Measurements from ENCODE around the gene ZNF121.
A peak's percentile ranks its signal among the peaks of the same experiment; 100 is the strongest.

Gene ZNF121

DNA sequence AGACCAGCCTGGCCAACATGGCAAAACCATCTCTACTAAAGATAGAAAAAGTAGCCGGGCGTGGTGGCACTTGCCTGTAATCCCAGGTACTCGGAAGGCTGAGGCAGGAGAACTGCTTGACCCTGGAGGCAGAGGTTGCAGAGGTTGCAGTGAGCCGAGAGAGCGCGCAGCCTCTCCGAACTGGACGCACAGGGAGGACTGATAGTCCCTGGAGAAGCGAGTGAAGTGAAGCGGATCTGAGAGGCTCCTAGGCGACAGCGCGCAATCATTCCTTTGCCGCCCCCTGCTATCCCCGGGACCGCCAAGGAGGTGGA lies 36.5 kb upstream of the ZNF121 start:
- Histone ChIP-seq H3K27ac (ENCODE audit: poor library complexity, severe bottlenecking) (peak overlapping the region; percentile 93), H3K36me3 (ENCODE audit: low read depth) (peaks cover 65% of the 10 kb centered on the region), H3K4me1 (ENCODE audit: insufficient read depth, poor library complexity, severe bottlenecking) (peaks cover 17% of the 10 kb centered on the region), H3K9me3 (ENCODE audit: severe bottlenecking) (no peaks in the 10 kb centered on the region), H3K4me3 (ENCODE audit: severe bottlenecking) (peak overlapping the region; percentile 67), H3K27me3 (ENCODE audit: insufficient read depth, poor library complexity, severe bottlenecking) (no peaks in the 10 kb centered on the region)
- ATAC-seq (ENCODE audit: low read depth) (no peak; the same call in 2 of the 3 replicates), DNase-seq (ENCODE audit: low spot score) (no peak)
- TF ChIP-seq, protein P1, sequence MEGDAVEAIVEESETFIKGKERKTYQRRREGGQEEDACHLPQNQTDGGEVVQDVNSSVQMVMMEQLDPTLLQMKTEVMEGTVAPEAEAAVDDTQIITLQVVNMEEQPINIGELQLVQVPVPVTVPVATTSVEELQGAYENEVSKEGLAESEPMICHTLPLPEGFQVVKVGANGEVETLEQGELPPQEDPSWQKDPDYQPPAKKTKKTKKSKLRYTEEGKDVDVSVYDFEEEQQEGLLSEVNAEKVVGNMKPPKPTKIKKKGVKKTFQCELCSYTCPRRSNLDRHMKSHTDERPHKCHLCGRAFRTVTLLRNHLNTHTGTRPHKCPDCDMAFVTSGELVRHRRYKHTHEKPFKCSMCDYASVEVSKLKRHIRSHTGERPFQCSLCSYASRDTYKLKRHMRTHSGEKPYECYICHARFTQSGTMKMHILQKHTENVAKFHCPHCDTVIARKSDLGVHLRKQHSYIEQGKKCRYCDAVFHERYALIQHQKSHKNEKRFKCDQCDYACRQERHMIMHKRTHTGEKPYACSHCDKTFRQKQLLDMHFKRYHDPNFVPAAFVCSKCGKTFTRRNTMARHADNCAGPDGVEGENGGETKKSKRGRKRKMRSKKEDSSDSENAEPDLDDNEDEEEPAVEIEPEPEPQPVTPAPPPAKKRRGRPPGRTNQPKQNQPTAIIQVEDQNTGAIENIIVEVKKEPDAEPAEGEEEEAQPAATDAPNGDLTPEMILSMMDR (IDR thresholded peaks at IDR 0.05; ENCODE audit: poor library complexity, severe bottlenecking): no peak

DNA sequence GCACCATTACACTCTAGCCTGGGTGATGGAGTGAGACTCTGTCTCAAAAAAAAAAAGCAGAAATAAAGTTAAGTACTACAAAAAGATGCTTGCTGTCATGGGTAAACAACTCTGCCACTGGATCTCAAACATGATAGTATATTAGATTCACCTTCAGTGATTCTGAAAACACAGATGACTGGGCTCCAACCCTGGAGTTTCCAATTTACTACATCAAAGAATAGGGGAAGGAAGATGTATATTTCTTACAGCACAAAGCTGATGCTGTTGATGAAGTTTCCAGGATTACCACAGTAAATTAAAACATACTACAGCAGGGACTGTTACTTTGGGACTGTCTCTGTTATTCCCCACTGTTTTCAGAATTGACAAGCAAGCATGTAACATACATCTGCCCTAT lies 31.5 kb upstream of the ZNF121 start:
- peaks cover 19% of the 10 kb centered on the region for H3K9me3 ChIP-seq (ENCODE audit: severe bottlenecking)
- peaks cover 99% of the 10 kb centered on the region for H3K36me3 ChIP-seq (ENCODE audit: low read depth)
- DNase-seq (ENCODE audit: low spot score) (no peak), ATAC-seq (ENCODE audit: low read depth) (no peak)
- TF ChIP-seq, protein P1 (IDR thresholded peaks at IDR 0.05; ENCODE audit: poor library complexity, severe bottlenecking): no peak
- H3K4me1 ChIP-seq (ENCODE audit: insufficient read depth, poor library complexity, severe bottlenecking): peaks cover 4% of the 10 kb centered on the region
- no peaks in the 10 kb centered on the region for H3K27me3 ChIP-seq (ENCODE audit: insufficient read depth, poor library complexity, severe bottlenecking)
- no peak overlapping the region for H3K27ac ChIP-seq (ENCODE audit: poor library complexity, severe bottlenecking)
- H3K4me3 ChIP-seq (ENCODE audit: severe bottlenecking): no peak overlapping the region

DNA sequence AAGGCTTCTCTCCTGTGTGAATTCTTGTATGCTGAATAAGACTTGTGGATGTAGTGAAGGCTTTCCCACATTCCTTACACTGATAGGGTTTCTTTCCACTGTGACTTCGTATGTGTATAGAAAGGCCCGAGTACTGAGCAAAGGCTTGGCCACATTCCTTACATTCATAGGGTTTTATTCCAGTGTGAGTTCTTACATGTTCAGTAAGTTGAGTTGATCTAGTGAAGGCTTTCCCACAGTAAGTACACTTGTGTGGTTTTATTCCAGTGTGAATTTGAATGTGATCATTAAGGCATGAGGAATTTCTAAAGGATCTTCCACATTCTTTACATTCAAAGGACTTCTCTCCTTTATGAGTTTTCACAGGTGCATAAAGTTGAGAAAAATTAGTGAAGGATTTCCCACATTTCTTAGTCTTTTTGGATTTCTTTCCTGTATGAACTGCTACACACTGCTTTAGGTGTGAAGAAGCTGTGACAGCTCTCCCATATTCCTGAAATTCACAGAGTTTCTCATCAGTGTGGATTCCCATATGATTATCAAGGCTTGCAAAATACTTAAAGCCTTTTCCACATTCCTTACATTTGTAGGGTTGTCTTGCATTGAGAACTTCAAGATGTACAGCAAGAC lies 26.3 kb upstream of the ZNF121 start:
- H3K27ac ChIP-seq (ENCODE audit: poor library complexity, severe bottlenecking): no peak overlapping the region
- H3K9me3 ChIP-seq (ENCODE audit: severe bottlenecking): peaks cover 21% of the 10 kb centered on the region
- H3K36me3 ChIP-seq (ENCODE audit: low read depth): peaks cover 81% of the 10 kb centered on the region
- H3K4me3 ChIP-seq (ENCODE audit: severe bottlenecking): no peak overlapping the region
- H3K27me3 ChIP-seq (ENCODE audit: insufficient read depth, poor library complexity, severe bottlenecking): no peaks in the 10 kb centered on the region
- TF ChIP-seq, protein P1 (IDR thresholded peaks at IDR 0.05; ENCODE audit: poor library complexity, severe bottlenecking): no peak
- DNase-seq (ENCODE audit: low spot score): no peak
- no peaks in the 10 kb centered on the region for H3K4me1 ChIP-seq (ENCODE audit: insufficient read depth, poor library complexity, severe bottlenecking)
- ATAC-seq (ENCODE audit: low read depth): no peak

DNA sequence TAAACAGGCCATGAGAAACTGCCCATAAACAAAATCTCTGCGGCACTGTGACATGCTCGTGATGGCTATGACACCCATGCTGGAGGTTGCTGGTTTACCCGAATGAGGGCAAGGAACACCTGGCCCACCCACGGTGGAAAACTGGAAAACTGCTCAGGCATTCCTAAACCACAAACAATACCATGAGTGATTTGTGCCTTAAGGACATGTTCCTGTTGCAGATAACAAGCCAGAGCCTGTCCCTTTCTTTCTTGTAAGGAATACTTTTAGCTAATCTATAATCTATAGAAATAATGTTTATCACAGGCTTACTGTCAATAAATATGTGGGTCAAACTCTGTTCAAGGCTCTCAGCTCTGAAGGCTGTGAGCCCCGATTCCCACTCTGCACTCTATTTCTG lies 24.6 kb upstream of the ZNF121 start:
- TF ChIP-seq, protein P1 (IDR thresholded peaks at IDR 0.05; ENCODE audit: poor library complexity, severe bottlenecking): no peak
- no peak for ATAC-seq (ENCODE audit: low read depth)
- H3K4me3 ChIP-seq (ENCODE audit: severe bottlenecking): no peak overlapping the region
- no peaks in the 10 kb centered on the region for H3K4me1 ChIP-seq (ENCODE audit: insufficient read depth, poor library complexity, severe bottlenecking)
- no peak overlapping the region for H3K27ac ChIP-seq (ENCODE audit: poor library complexity, severe bottlenecking)
- peaks cover 64% of the 10 kb centered on the region for H3K36me3 ChIP-seq (ENCODE audit: low read depth)
- no peak for DNase-seq (ENCODE audit: low spot score)
- peaks cover 21% of the 10 kb centered on the region for H3K9me3 ChIP-seq (ENCODE audit: severe bottlenecking)
- no peaks in the 10 kb centered on the region for H3K27me3 ChIP-seq (ENCODE audit: insufficient read depth, poor library complexity, severe bottlenecking)

DNA sequence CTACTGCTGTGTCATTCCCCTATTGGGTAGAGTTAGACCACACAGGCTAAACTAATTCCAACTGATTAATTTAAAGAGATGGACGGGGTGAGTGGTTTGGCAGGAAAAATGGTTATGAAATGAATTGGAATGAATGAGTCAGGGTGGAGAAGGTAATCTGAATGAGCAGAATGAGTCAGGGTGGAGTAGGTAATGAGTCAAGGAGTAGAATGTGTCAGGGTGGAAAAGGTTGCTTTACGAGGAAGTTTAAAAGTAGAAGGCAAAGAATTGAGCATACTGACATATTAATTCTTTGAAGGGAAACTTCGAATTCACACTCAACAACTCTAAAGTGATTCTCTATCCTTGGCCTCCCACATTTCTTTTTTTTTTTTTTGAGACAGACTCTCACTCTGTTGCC lies 12.7 kb upstream of the ZNF121 start:
- no peak for DNase-seq (ENCODE audit: low spot score)
- peaks cover 21% of the 10 kb centered on the region for H3K4me1 ChIP-seq (ENCODE audit: insufficient read depth, poor library complexity, severe bottlenecking)
- H3K36me3 ChIP-seq (ENCODE audit: low read depth): no peaks in the 10 kb centered on the region
- H3K27ac ChIP-seq (ENCODE audit: poor library complexity, severe bottlenecking): peak overlapping the region; percentile 84
- H3K9me3 ChIP-seq (ENCODE audit: severe bottlenecking): no peaks in the 10 kb centered on the region
- ATAC-seq (ENCODE audit: low read depth): peak; percentile 97
- H3K27me3 ChIP-seq (ENCODE audit: insufficient read depth, poor library complexity, severe bottlenecking): no peaks in the 10 kb centered on the region
- no peak overlapping the region for H3K4me3 ChIP-seq (ENCODE audit: severe bottlenecking)
- TF ChIP-seq, protein P1 (IDR thresholded peaks at IDR 0.05; ENCODE audit: poor library complexity, severe bottlenecking): no peak
